Inflammatory macrophage treated with lipopolysaccharide for 1 hour (primary cell): Measurements from ENCODE around the gene SAMD3.
"Not testable (repeated sequence)": the region's sequence is repeated elsewhere in the genome, so short reads cannot be mapped to it uniquely, and the experiment has no call there.

ENCODE experiments used
- DNase-seq, 2 donors: peaks; one replicate each; pipeline ENCODE4 v3.0.0-alpha.2; 2020 to 2022

SAMD3 gene

GRCh38 chr6:130170160-130170559 is 52.6 kb downstream of the SAMD3 start:
- not testable (repeated sequence) for DNase-seq

DNA sequence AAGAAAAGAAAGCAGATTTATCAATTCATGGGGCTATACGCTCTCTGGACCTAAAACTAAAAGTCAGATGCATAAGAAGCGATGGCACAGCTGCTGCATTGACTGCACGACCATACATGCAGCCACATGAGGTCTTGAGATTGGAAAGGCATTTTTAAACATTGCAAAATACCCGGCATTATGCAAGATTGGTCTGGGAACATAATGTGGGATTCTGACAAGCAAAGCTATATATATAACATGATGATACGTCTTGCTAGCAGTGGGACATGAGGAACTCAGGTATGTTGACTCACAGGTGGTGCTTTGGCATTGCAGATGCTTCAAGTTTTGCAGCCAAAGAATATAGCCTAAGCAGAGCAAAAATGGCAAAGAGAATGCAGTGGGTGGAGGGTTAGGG is 55.1 kb downstream of the SAMD3 start:
- DNase-seq, result no peak

DNA sequence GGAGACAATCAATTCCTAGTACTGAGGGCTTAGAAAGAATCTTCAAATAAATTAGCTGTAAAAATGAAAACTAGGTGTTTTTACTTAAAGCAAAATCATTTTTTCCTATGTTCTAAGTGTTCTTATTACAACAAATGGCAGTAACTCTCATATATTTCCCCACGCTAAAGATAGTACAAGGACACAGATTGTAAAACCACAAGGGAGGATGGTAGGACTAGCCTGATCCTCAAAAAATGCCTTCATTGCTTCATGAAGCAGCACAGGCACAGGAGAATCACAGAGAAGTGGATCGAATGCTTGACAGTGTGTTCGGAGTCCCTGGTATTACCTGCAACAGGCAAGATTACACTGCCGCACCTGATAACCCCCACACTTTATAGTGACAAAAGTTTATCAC is 58.5 kb downstream of the SAMD3 start:
- no peak for DNase-seq

GRCh38 chr6:130163266-130163665 is 59.5 kb downstream of the SAMD3 start:
- DNase-seq, result no peak

DNA sequence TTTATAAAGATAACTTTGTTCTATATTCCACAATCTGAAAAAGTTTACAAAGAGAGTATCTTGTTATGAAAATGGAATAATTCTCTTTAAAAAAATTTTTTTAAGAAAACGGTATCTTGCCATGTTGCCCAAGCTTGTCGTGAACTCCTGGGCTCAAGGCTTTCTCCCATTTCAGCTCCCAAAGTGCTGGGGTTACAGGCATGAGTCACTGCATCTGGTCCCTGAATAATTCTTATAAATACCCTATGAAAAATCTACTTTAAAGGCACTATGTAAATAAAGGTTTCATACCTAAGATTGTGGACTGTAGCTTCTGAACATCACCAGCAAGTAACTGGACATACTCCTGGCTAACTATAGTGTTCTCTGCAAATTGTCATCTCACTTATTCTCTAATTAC is 60.3 kb downstream of the SAMD3 start:
- DNase-seq, result no peak

- DNase-seq, result no peak
These were observed 60.9 kb downstream of the SAMD3 start for GRCh38 chr6:130161683-130162404.

DNA sequence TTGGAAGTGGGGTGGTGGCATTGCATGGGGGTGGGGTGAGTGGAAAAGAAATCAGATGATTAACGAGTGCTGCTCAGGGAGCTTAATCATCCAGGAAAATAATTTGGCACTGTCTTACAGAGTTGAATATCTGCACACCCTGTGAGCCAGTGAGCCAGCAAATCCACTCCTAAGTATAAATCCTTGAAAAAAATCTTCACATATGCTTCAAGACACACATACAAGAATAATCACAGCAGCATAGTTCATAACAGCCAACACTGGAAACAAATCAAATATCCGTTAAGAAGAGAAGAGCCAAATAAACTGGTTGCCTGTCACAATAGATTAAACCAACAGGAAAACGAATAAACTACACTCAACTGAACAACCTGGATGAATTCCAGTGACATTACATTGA is 62.8 kb downstream of the SAMD3 start:
- no peak for DNase-seq

DNA sequence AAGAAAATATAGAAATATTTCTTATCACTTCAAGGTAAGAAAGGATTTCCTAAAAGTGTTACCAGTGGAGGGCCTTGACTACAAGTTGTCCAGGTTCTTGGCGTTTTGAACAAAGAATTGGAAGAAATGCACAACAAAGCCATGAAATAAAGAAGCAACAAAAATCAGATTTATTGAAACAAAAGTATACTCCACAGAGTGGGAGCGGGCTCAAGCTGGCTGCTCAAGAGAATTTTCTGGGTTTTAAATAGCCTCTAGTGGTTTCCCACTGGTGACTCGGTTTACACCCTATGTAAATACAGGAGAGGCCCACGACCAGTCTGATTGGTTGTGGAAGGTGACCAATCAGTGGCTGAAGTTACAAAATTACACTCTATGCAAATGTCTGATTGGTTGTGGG is 64.2 kb downstream of the SAMD3 start:
- no peak for DNase-seq

DNA sequence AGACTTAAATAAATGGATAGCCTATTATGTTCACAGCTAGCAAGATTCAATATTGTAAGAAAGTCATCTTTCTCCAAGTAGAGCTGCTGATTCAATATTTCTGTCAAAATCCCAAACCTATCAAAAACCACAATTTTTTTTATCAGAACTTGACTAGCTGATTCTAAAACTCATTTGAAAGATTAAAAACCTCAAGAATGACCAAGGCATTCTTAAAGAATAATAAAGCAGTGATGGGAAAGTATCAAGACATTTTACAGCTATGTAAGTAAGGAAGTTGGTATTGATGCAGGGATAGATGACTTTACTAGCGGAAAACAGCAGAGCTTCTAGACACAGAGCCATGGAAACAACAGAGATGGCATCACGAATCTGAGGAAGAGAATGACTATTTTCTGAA is 64.7 kb downstream of the SAMD3 start:
- DNase-seq, result no peak

- no peak for DNase-seq
These were observed 65.8 kb downstream of the SAMD3 start for GRCh38 chr6:130156908-130157307.

- no peak for DNase-seq
These were observed 69.7 kb downstream of the SAMD3 start for GRCh38 chr6:130152908-130153510.

DNA sequence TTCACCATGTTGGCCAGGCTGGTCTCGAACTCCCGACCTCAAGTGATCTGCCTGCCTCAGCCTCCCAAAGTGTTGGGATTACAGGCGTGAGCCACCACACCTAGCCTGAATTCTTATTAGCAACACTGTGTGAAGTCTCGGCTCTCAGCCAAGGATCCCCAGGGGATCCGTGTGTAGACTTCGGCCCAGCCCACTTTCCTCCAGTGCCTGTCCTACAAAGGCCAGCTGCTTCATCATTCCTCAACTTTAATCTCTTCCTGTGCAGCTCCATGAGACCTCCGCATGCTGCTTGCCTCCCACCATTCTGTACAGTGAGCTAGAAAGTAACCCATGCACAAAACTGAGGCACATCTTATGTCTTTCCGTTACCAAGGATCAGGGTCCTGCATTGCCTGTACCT is 71.8 kb downstream of the SAMD3 start:
- no peak for DNase-seq

DNA sequence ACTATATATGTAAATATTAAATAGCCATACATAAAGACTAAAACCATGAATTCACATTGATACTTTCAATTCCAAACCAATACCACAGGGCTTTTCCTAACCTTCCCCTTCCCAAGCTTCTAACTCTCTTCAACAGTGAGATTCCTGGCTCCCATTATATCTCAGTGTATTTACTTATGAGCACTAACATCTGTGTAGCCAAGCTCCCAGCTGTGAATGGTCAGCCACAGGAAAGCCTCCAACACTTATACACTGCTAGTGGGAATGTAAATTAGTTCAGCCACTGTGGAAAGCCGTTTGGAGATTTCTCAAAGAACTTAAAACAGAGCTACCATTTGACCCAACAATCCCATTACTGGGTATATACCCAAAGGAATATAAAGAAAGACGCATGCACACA is 73.7 kb downstream of the SAMD3 start:
- DNase-seq, result not testable (repeated sequence)

DNA sequence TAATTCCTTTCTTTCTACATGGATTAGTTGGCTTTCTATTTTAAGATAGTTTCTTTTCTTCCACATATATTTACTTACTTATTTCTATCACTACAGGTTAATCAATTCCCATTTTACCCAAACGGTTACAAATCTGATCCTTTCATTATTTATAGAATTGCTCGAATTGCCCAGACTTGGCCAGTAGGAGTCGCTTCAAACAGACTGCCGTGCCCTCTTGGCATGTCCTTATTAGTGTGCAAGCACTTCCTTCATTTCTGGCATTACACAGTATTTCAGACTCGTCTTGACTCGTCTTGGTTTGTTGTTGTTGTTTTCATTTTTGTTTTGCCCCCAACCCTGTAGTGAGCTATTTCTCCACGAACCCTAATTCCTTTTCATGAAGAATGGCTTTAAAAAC is 74.6 kb downstream of the SAMD3 start:
- no peak for DNase-seq

DNA sequence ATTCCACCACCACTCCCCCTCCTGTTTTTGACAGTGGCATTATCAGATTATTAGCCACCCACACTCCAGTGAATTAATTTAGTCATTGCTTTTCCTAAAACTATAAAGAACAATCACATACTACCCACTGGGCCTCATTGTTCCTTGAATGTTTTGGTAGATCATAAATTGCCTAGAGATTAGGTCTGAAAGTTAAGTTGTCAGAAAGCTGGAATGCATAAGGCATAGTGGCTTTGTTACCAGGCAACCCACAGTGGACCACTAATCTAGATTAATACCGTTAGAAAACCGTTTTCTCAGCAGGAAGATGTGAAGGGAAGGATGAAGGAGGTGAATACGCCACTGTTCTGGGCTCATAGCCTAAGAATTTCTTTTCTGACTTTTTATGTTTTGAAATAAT is 75.6 kb downstream of the SAMD3 start:
- no peak for DNase-seq

GRCh38 chr6:130143709-130144108 is 79.0 kb downstream of the SAMD3 start:
- no peak for DNase-seq

GRCh38 chr6:130140084-130140483 is 82.7 kb downstream of the SAMD3 start:
- DNase-seq, result peak; percentile 46 to 57

DNA sequence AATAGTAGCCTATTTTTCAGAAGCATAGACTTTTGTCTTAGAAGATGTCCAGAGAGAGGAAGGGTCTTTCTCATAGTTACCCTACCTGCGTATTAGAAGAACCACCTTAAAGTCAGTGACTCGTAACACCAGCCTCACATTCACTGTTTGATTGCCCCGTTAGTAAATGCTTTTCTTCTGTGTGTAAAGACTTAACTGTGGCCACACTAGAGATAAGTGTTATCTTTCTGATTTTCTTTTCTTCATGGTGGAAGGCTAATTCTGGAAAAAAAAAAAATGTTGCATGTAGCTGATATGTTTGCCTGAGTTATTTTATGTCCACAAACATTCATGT is 83.9 kb downstream of the SAMD3 start:
- no peak for DNase-seq

DNA sequence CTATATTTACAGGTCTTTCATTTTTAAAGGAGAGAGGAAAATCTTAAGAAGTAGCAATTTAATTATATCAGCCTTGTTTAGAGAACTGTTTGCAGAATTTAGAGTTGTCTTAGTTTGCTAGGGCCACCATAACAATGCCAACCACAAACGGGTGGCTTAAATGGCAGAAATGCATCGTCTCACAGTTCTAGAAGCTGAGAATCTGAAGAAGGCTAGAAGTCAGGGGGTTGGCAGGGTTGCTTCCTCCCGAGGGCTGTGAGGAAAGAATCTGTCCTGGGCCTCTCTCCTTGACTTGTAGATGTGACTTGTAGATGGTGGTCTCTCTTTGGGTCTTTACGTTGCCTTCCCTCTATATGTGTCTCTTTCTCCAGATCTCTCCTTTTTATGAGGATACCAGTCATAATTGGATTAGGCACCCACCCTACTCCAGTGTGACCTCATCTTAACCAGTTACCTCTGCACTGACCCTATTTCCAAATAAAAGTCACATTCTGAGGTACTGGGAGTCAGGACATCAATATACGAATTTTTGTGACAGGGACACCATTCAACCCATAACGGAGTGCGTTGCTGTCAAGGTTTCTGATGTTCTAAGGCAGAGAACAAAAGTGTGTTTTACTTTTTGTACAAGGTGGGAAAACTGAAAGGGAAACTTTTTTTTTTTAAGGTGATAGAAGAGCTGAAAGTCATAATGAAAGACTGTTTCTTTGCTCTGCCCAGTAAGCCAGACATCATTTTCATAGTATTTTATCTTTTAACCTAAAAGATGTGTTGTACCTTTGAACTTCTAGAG is 84.4 kb downstream of the SAMD3 start:
- DNase-seq, result no peak

GRCh38 chr6:130136798-130137197 is 86.0 kb downstream of the SAMD3 start:
- no peak for DNase-seq

DNA sequence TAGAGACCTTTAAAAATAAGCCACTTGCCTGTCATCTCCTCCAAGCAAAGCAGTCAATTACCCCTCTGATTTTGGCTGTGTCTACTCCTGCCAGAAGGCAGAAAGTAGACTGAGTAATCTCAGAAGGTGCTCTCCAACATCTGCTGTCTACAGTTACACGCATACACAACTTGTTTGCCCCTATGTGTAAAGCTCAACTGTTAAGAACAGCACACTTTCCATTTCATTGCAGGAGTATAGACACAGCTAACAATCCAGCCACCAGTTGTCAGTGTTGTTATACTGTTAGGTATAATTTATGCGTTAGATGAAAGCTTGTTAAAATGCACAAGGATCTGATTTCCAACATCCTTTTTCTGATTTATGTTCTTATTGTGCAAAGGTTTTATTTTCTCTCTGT is 88.2 kb downstream of the SAMD3 start:
- no peak for DNase-seq

DNA sequence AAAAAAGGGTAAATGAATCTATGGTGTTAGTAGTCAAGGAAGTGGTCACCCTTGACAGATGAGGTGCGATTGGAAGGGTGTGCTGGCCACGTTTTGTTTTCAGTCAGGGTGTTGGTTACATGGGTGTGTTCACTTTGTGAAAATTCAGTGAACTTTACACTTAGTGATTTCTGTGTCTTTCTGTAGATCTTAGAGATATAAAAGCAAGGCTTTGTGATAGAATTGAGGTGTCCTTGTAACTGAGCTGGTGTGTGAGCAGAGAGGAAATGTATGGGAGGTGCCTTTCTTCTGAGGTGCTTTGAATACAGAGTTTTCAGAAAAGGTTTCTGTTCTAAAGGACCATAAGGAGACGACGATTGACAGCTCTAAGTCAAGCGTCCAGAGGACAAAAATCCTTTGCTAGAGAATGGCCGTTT is 90.5 kb downstream of the SAMD3 start:
- no peak for DNase-seq

GRCh38 chr6:130129762-130130246 is 92.9 kb downstream of the SAMD3 start:
- DNase-seq, result no peak

- DNase-seq, result peak in 1 of 2 donors; percentile 12
These were observed 94.4 kb downstream of the SAMD3 start for GRCh38 chr6:130128326-130128725.
